HEK293T (cell line): ENCODE measurements around the gene RHBDD1.

ENCODE experiments used
- BHLHE40 ChIP-seq: fragments of 450-650 bp; IDR thresholded peaks from 2 replicates; pipeline ENCODE4 v1.6.1; 2016; ENCODE audit warnings: mild to moderate bottlenecking, moderate library complexity, borderline replicate concordance
- FOXA1 ChIP-seq: fragments of 450-650 bp; IDR thresholded peaks from 2 replicates; pipeline ENCODE4 v1.6.1; 2016; ENCODE audit warnings: mild to moderate bottlenecking
- FOXK2 ChIP-seq: fragments of 450-650 bp; IDR thresholded peaks from 2 replicates; pipeline ENCODE4 v1.6.1; 2016; ENCODE audit warnings: mild to moderate bottlenecking
- FOXM1 ChIP-seq: fragments of 450-650 bp; IDR thresholded peaks from 2 replicates; pipeline ENCODE4 v1.6.1; 2017; ENCODE audit warnings: mild to moderate bottlenecking, borderline replicate concordance
- HDGF ChIP-seq: fragments of 450-650 bp; IDR thresholded peaks from 2 replicates; pipeline ENCODE4 v1.6.1; 2017; ENCODE audit warnings: antibody characterized with exemption, borderline replicate concordance
- L3MBTL2 ChIP-seq: fragments of 450-650 bp; conservative IDR thresholded peaks from 2 replicates; pipeline ENCODE4 v1.6.1; 2016; ENCODE audit warnings: mild to moderate bottlenecking
- LEF1 ChIP-seq: fragments of 450-650 bp; IDR thresholded peaks from 2 replicates; pipeline ENCODE4 v1.6.1; 2017; ENCODE audit warnings: mild to moderate bottlenecking, borderline replicate concordance
- SP1 ChIP-seq: fragments of 450-650 bp; IDR thresholded peaks from 2 replicates; pipeline ENCODE4 v1.6.1; 2017
- SUZ12 ChIP-seq: fragments of 450-650 bp; IDR thresholded peaks from 2 replicates; pipeline ENCODE4 v1.6.1; 2016; ENCODE audit warnings: mild to moderate bottlenecking
- TARDBP ChIP-seq: fragments of 450-650 bp; IDR thresholded peaks from 2 replicates; pipeline ENCODE4 v1.6.1; 2016
- ZNF384 ChIP-seq: fragments of 450-650 bp; IDR thresholded peaks from 2 replicates; pipeline ENCODE4 v1.6.1; 2016
- TF ChIP-seq, protein P1 (sequence below): fragments of 450-650 bp; IDR thresholded peaks from 2 replicates; pipeline ENCODE4 v1.6.1; 2016

DNA sequence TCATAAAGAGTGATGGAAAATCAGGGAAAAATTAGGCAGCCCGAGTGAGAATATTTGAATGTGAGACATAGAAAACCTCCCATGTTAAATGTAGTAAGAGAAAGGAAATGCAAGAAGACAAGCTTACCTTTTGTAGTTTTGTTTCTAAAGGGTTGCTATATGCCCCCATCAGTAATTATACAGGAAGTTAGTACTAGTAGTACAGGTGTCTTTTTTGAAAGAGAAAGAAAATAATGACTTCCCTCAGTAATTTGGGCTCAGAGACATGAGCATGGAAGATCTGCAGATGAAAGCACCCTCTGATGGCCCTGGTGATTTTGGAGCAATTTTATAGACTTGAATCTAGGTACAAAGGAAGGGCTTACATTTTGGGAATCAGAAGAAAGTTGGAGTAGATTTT is 80.8 kb downstream of the RHBDD1 start:
- TF ChIP-seq FOXK2, result no peak
- TF ChIP-seq, protein P1, sequence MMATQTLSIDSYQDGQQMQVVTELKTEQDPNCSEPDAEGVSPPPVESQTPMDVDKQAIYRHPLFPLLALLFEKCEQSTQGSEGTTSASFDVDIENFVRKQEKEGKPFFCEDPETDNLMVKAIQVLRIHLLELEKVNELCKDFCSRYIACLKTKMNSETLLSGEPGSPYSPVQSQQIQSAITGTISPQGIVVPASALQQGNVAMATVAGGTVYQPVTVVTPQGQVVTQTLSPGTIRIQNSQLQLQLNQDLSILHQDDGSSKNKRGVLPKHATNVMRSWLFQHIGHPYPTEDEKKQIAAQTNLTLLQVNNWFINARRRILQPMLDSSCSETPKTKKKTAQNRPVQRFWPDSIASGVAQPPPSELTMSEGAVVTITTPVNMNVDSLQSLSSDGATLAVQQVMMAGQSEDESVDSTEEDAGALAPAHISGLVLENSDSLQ, result no peak
- no peak for TF ChIP-seq HDGF
- no peak for TF ChIP-seq BHLHE40
- TF ChIP-seq FOXA1, result no peak
- TF ChIP-seq LEF1, result no peak
- no peak for TF ChIP-seq FOXM1
- no peak for TF ChIP-seq SUZ12
- no peak for TF ChIP-seq ZNF384
- no peak for TF ChIP-seq SP1
- no peak for TF ChIP-seq L3MBTL2
- no peak for TF ChIP-seq TARDBP
